ENCODE measurements around the gene SHANK2. TPM values are rescaled to one million over a fixed set of nuclear protein-coding genes. Genes with fewer than 3 reads are reported as not detected.

The SHANK2 gene
- total RNA-seq, 2 experiments from 2014 or later = not detected

GRCh38 chr11:71283971-71284441 lies 31.6 kb upstream of the SHANK2 start:
- H3K4me3 Mint-ChIP-seq = no peak overlapping the region
- intact Hi-C loops (cut with micrococcal nuclease) = no loop called here
- peaks cover 4% of the 10 kb centered on the region for H3K9me3 Mint-ChIP-seq
- H3K4me1 Mint-ChIP-seq (ENCODE audit: low read depth) = no peaks in the 10 kb centered on the region
- ChIA-PET POLR2A (no interaction called here), CTCF (no interaction called here)
- DNase-seq = no peak
- no peak overlapping the region for H3K27ac Mint-ChIP-seq
- no peaks in the 10 kb centered on the region for H3K36me3 Mint-ChIP-seq
- peaks cover 3% of the 10 kb centered on the region for H3K27me3 Mint-ChIP-seq

GRCh38 chr11:71282581-71283351 lies 30.4 kb upstream of the SHANK2 start:
- POLR2A ChIA-PET = no interaction called here
- intact Hi-C loops (cut with micrococcal nuclease) = no loop called here
- H3K36me3 Mint-ChIP-seq = no peaks in the 10 kb centered on the region

GRCh38 chr11:71281831-71282230 lies 29.5 kb upstream of the SHANK2 start:
- no peak for DNase-seq
- no peaks in the 10 kb centered on the region for H3K4me1 Mint-ChIP-seq (ENCODE audit: low read depth)
- intact Hi-C loops (cut with micrococcal nuclease) = no loop called here
- H3K4me3 Mint-ChIP-seq = no peak overlapping the region
- peaks cover 3% of the 10 kb centered on the region for H3K27me3 Mint-ChIP-seq
- no peak overlapping the region for H3K27ac Mint-ChIP-seq
- H3K36me3 Mint-ChIP-seq = no peaks in the 10 kb centered on the region
- ChIA-PET CTCF (no interaction called here), POLR2A (no interaction called here)
- H3K9me3 Mint-ChIP-seq = no peaks in the 10 kb centered on the region

More at GRCh38 chr11:71282581-71283351, 30.4 kb upstream of the SHANK2 start:
- Mint-ChIP-seq H3K4me1 (ENCODE audit: low read depth) (no peaks in the 10 kb centered on the region), H3K27ac (no peak overlapping the region), H3K9me3 (no peaks in the 10 kb centered on the region), H3K4me3 (no peak overlapping the region), H3K27me3 (peaks cover 3% of the 10 kb centered on the region)
- no peak for DNase-seq
- CTCF ChIA-PET = no interaction called here

GRCh38 chr11:71281204-71281603 lies 28.8 kb upstream of the SHANK2 start:
- POLR2A ChIA-PET = no interaction called here
- no peaks in the 10 kb centered on the region for H3K36me3 Mint-ChIP-seq
- CTCF ChIA-PET = no interaction called here
- intact Hi-C loops (cut with micrococcal nuclease) = no loop called here
- H3K27ac Mint-ChIP-seq = no peak overlapping the region
- no peaks in the 10 kb centered on the region for H3K4me1 Mint-ChIP-seq (ENCODE audit: low read depth)
- H3K27me3 Mint-ChIP-seq = peaks cover 4% of the 10 kb centered on the region
- no peak for DNase-seq
- no peak overlapping the region for H3K4me3 Mint-ChIP-seq
- H3K9me3 Mint-ChIP-seq = no peaks in the 10 kb centered on the region

GRCh38 chr11:71279916-71280645 lies 27.7 kb upstream of the SHANK2 start:
- no peaks in the 10 kb centered on the region for H3K9me3 Mint-ChIP-seq
- intact Hi-C loops (cut with micrococcal nuclease) = no loop called here
- CTCF ChIA-PET = no interaction called here
- H3K4me1 Mint-ChIP-seq (ENCODE audit: low read depth) = no peaks in the 10 kb centered on the region
- no peak for DNase-seq
- no peak overlapping the region for H3K27ac Mint-ChIP-seq
- H3K4me3 Mint-ChIP-seq = no peak overlapping the region
- peaks cover 6% of the 10 kb centered on the region for H3K27me3 Mint-ChIP-seq
- POLR2A ChIA-PET = no interaction called here
- H3K36me3 Mint-ChIP-seq = no peaks in the 10 kb centered on the region

DNA sequence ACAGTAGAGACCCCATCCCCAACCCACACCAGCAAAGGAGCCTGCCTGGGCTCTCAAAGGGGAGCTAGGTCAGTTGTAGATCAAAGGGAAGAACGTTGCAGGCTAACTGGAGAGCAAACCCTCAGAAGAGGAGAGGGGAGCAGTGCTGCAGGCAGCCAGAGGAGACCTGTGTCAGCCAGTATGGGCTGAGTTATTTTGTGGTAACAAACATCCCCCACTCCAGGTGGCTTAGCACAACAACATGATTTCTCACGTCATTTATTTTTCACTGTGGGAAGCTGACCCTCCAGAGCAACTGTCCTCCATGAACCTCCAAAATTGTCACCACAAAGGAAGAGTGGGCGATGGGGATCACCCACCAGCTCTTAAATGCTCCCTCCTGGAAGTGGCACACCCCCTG lies 19.8 kb upstream of the SHANK2 start:
- Mint-ChIP-seq H3K9me3 (peaks cover 20% of the 10 kb centered on the region), H3K27ac (no peak overlapping the region)

DNA sequence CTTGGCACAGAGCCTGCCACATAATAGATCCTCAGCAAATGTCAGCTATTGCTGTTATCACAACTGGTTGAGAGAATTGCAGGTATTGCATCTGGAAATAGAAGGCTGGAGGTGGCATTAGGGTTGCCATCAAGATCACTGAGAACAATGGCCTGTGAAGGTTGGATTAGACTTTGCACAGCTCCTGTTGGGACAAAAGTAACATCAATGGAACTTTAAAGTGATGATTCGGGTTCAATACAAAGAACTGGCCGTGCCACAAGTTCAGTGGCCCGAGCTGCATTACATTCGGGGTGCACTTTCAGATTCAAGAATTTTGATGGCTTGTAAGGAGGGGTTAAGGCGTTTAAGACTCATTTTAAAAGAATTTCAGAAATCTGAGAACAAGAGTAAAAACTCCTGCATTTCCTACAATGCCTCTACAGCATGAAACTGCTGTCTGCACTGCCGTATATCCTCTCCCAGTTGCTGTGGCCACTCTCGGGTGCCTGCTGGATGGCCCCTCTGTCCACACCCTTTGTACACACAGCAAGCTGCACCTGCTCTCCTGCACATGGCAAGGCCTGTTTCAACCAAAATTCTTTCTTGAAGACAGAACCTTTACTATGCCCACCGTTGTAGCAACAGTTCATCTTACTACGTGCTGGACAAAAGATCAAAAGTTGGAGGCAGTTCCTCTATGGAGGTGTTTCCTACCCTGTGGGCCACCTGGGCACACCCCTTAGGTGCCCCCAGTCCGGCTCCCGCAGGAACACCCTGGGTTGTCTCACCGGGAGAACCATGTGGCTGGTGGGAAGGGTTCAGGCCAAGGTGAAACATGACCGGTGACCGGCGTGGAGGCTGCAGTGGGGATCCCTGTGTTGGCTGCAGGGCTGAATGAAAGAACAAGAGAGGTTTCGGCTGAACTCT lies 17.5 kb upstream of the SHANK2 start:
- no peak for DNase-seq
- H3K27ac Mint-ChIP-seq = no peak overlapping the region
- no peaks in the 10 kb centered on the region for H3K36me3 Mint-ChIP-seq
- H3K4me3 Mint-ChIP-seq = no peak overlapping the region
- no peaks in the 10 kb centered on the region for H3K4me1 Mint-ChIP-seq (ENCODE audit: low read depth)
- peaks cover 16% of the 10 kb centered on the region for H3K27me3 Mint-ChIP-seq
- CTCF ChIA-PET = no interaction called here
- peaks cover 20% of the 10 kb centered on the region for H3K9me3 Mint-ChIP-seq
- intact Hi-C loops (cut with micrococcal nuclease) = no loop called here
- POLR2A ChIA-PET = no interaction called here

More for the DNA sequence above, 19.8 kb upstream of the SHANK2 start:
- H3K36me3 Mint-ChIP-seq = no peaks in the 10 kb centered on the region
- H3K4me1 Mint-ChIP-seq (ENCODE audit: low read depth) = no peaks in the 10 kb centered on the region
- ChIA-PET POLR2A (no interaction called here), CTCF (no interaction called here)
- no peak overlapping the region for H3K4me3 Mint-ChIP-seq
- intact Hi-C loops (cut with micrococcal nuclease) = no loop called here
- peaks cover 7% of the 10 kb centered on the region for H3K27me3 Mint-ChIP-seq
- DNase-seq = no peak

- DNase-seq = no peak
- no peak overlapping the region for H3K27ac Mint-ChIP-seq
- ChIA-PET POLR2A (no interaction called here), CTCF (no interaction called here)
- H3K4me3 Mint-ChIP-seq = no peak overlapping the region
- no peaks in the 10 kb centered on the region for H3K36me3 Mint-ChIP-seq
- intact Hi-C loops (cut with micrococcal nuclease) = no loop called here
- peaks cover 10% of the 10 kb centered on the region for H3K9me3 Mint-ChIP-seq
- no peaks in the 10 kb centered on the region for H3K4me1 Mint-ChIP-seq (ENCODE audit: low read depth)
- peaks cover 16% of the 10 kb centered on the region for H3K27me3 Mint-ChIP-seq
These were observed 16.4 kb upstream of the SHANK2 start for GRCh38 chr11:71268706-71269321.

GRCh38 chr11:71267807-71268421 lies 15.5 kb upstream of the SHANK2 start:
- peaks cover 16% of the 10 kb centered on the region for H3K27me3 Mint-ChIP-seq
- H3K9me3 Mint-ChIP-seq = peaks cover 2% of the 10 kb centered on the region
- no peaks in the 10 kb centered on the region for H3K4me1 Mint-ChIP-seq (ENCODE audit: low read depth)
- CTCF ChIA-PET = no interaction called here
- no peak overlapping the region for H3K4me3 Mint-ChIP-seq
- POLR2A ChIA-PET = no interaction called here
- H3K36me3 Mint-ChIP-seq = no peaks in the 10 kb centered on the region
- intact Hi-C loops (cut with micrococcal nuclease) = no loop called here
- H3K27ac Mint-ChIP-seq = no peak overlapping the region
- no peak for DNase-seq

- Mint-ChIP-seq H3K27ac (no peak overlapping the region), H3K4me1 (ENCODE audit: low read depth) (no peaks in the 10 kb centered on the region), H3K4me3 (no peak overlapping the region), H3K9me3 (no peaks in the 10 kb centered on the region), H3K36me3 (no peaks in the 10 kb centered on the region), H3K27me3 (peaks cover 17% of the 10 kb centered on the region)
- DNase-seq = no peak
- ChIA-PET CTCF (no interaction called here), POLR2A (no interaction called here)
- intact Hi-C loops (cut with micrococcal nuclease) = no loop called here
These were observed 13.9 kb upstream of the SHANK2 start for GRCh38 chr11:71266114-71266833.

DNA sequence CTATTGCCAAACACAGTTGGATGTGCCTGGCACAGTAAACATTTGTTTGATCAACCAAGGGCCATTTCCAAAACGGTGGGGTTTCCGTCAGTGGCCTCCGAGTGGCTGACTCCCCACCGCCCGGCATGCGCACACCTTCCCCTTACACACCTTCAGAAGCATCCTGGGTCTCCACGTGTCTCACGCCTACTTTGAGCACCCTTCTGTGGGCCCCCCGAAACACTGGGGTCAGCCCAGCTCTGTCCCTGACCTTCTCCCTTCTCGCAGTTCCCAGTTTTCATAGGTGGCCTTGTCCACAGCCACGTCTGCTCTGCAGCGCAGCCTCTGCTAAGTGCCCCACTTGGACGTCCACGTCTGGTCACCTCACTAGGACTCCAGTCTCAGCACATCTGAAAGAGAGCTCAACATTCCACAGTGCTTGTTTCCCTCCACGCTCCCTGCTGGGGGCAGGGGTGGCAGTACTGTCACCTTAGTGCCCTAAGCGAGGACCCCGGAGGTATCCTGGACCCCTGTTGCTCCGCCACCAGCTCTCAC lies 13.2 kb upstream of the SHANK2 start:
- no peaks in the 10 kb centered on the region for H3K36me3 Mint-ChIP-seq
- intact Hi-C loops (cut with micrococcal nuclease) = no loop called here
- CTCF ChIA-PET = no interaction called here
- no peak for DNase-seq
- H3K9me3 Mint-ChIP-seq = no peaks in the 10 kb centered on the region
- no peak overlapping the region for H3K4me3 Mint-ChIP-seq
- no peak overlapping the region for H3K27ac Mint-ChIP-seq
- POLR2A ChIA-PET = no interaction called here
- no peaks in the 10 kb centered on the region for H3K4me1 Mint-ChIP-seq (ENCODE audit: low read depth)
- H3K27me3 Mint-ChIP-seq = peaks cover 17% of the 10 kb centered on the region
